Muscle layer of colon (tissue), 2 donors: ENCODE measurements around the gene PGF.

Experiments used
- H3K27ac ChIP-seq: one replicate; pipeline ENCODE4 v1.7.0; 2013; ENCODE audit warnings: low read depth, mild to moderate bottlenecking, low read length, moderate library complexity
- H3K27me3 ChIP-seq, 2 donors: one replicate each; pipeline ENCODE4 v1.7.0; 2013; ENCODE audit warnings: low read length in 2 of 2, mild to moderate bottlenecking in 2 of 2; ENCODE audit not compliant: insufficient read depth in 2 of 2, control insufficient read depth in 1 of 2
- H3K36me3 ChIP-seq: one replicate; pipeline ENCODE4 v1.7.0; 2013; ENCODE audit warnings: mild to moderate bottlenecking, low read length; ENCODE audit not compliant: insufficient read depth
- H3K4me1 ChIP-seq: one replicate; pipeline ENCODE4 v1.7.0; 2013; ENCODE audit warnings: mild to moderate bottlenecking, low read length; ENCODE audit not compliant: insufficient read depth
- H3K4me3 ChIP-seq, 2 donors: one replicate each; pipeline ENCODE4 v1.7.0; 2013; ENCODE audit warnings: low read length in 2 of 2, low read depth in 1 of 2, mild to moderate bottlenecking in 1 of 2, moderate library complexity in 1 of 2
- H3K9ac ChIP-seq: one replicate; pipeline ENCODE4 v1.7.0; 2013; ENCODE audit warnings: low read length
- H3K9me3 ChIP-seq: one replicate; pipeline ENCODE4 v1.7.0; 2013; ENCODE audit warnings: mild to moderate bottlenecking, low read length
- donor health status: abdominal sarcoma.
- donor health status: Adenocarcinoma of cecum.

PGF gene

DNA sequence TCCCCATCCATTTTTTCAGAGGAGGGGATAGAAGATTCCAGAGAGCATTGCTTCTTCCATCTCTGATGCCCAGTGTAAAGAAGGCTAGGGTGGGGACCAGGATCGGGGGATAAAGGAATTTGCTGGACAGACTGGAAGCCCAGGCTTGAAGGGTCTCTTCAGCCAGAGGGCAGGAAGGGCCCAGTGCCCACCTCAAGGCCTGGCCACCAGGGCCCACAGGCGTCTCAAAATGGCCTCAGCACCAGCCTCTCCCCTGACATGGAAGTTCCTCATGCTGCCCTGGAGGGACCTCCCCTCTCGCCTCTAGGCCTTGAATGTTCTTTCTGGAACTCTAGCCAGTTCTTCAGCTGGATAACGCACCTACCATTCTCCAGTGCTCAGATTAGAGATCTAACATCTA lies 35.1 kb downstream of the PGF start:
- H3K9me3 ChIP-seq: no peaks in the 10 kb centered on the region
- H3K4me1 ChIP-seq: peaks cover 19% of the 10 kb centered on the region
- H3K27me3 ChIP-seq: no peaks in the 10 kb centered on the region
- no peak overlapping the region for H3K27ac ChIP-seq
- H3K9ac ChIP-seq: no peak overlapping the region
- no peaks in the 10 kb centered on the region for H3K36me3 ChIP-seq
- no peak overlapping the region for H3K4me3 ChIP-seq

- Histone ChIP-seq H3K9ac (no peak overlapping the region), H3K9me3 (no peaks in the 10 kb centered on the region), H3K27ac (no peak overlapping the region), H3K4me3 (no peak overlapping the region), H3K27me3 (no peaks in the 10 kb centered on the region), H3K4me1 (peaks cover 19% of the 10 kb centered on the region), H3K36me3 (no peaks in the 10 kb centered on the region)
Measured at GRCh38 chr14:74919421-74920165, 35.8 kb downstream of the PGF start.

- no peak overlapping the region for H3K9ac ChIP-seq
- no peaks in the 10 kb centered on the region for H3K9me3 ChIP-seq
- H3K4me1 ChIP-seq: peaks cover 19% of the 10 kb centered on the region
- H3K27ac ChIP-seq: no peak overlapping the region
- H3K27me3 ChIP-seq: no peaks in the 10 kb centered on the region
- H3K36me3 ChIP-seq: no peaks in the 10 kb centered on the region
- no peak overlapping the region for H3K4me3 ChIP-seq
Measured at GRCh38 chr14:74918380-74918779, 37.0 kb downstream of the PGF start.

- Histone ChIP-seq H3K9ac (no peak overlapping the region), H3K27ac (no peak overlapping the region)
Measured at GRCh38 chr14:74917646-74918081, 37.7 kb downstream of the PGF start.

GRCh38 chr14:74917178-74917543 lies 38.2 kb downstream of the PGF start:
- no peak overlapping the region for H3K9ac ChIP-seq
- H3K27ac ChIP-seq: no peak overlapping the region
- H3K9me3 ChIP-seq: no peaks in the 10 kb centered on the region
- H3K4me3 ChIP-seq: no peak overlapping the region
- peaks cover 19% of the 10 kb centered on the region for H3K4me1 ChIP-seq
- H3K27me3 ChIP-seq: no peaks in the 10 kb centered on the region
- no peaks in the 10 kb centered on the region for H3K36me3 ChIP-seq

More at GRCh38 chr14:74917646-74918081, 37.7 kb downstream of the PGF start:
- H3K27me3 ChIP-seq: no peaks in the 10 kb centered on the region
- no peak overlapping the region for H3K4me3 ChIP-seq
- H3K4me1 ChIP-seq: peaks cover 19% of the 10 kb centered on the region
- no peaks in the 10 kb centered on the region for H3K36me3 ChIP-seq
- H3K9me3 ChIP-seq: no peaks in the 10 kb centered on the region

- peaks cover 19% of the 10 kb centered on the region for H3K4me1 ChIP-seq
- H3K9ac ChIP-seq: no peak overlapping the region
- H3K27ac ChIP-seq: no peak overlapping the region
- no peaks in the 10 kb centered on the region for H3K9me3 ChIP-seq
- no peaks in the 10 kb centered on the region for H3K36me3 ChIP-seq
- H3K4me3 ChIP-seq: no peak overlapping the region
- no peaks in the 10 kb centered on the region for H3K27me3 ChIP-seq
Measured at GRCh38 chr14:74915826-74916225, 39.6 kb downstream of the PGF start.

DNA sequence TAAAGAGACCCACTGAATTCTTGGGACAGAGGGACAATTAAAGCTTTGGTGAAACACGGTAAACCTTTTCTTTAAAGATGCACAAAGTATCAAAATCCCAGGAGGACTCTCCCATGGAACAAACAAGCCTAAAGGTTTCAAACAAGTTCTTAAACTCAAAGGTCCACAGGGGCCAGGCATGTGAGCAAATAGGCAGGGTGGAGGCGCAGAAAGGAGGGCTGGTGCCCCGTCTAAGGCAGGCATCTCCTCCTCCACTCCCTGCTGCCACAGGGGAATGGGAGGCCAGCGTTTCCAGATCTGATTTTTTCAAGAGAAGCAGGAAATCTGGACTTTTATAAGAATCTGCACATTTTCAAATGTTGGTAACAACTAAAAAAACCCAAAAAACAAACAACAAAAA lies 40.0 kb downstream of the PGF start:
- Histone ChIP-seq H3K4me3 (no peak overlapping the region), H3K27ac (no peak overlapping the region), H3K27me3 (no peaks in the 10 kb centered on the region), H3K36me3 (no peaks in the 10 kb centered on the region), H3K9ac (no peak overlapping the region), H3K4me1 (peaks cover 19% of the 10 kb centered on the region), H3K9me3 (no peaks in the 10 kb centered on the region)

DNA sequence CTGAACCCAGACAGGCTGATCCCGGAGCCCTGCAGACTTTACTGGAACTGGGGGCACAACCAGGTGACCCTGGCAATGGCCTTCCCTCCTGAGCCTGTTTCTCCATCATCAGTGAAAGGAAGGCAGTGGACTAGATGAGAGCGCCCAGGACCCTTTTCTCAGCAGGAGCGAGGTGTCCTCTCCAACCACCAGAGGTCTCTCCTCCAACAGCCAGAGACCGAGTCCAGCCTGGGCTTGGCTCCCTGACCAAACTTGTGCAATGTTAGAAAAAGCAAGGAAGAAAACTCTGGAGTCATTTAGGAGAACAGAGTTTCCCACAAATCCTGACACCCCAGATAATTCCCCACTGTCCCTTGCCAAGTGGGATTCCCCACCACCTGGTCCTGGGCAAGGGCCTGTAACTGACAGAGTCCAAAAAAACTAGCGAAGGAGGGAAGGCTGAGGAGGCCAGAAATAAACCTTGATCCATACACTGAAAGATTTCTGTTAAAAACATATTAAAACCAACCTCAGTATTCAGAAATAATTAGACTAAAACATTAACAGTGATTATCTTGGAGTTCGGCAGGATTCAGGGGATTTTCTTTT lies 41.3 kb downstream of the PGF start:
- H3K9ac ChIP-seq: no peak overlapping the region
- H3K27ac ChIP-seq: no peak overlapping the region
- peaks cover 19% of the 10 kb centered on the region for H3K4me1 ChIP-seq
- H3K36me3 ChIP-seq: no peaks in the 10 kb centered on the region
- no peaks in the 10 kb centered on the region for H3K27me3 ChIP-seq
- H3K4me3 ChIP-seq: no peak overlapping the region
- H3K9me3 ChIP-seq: no peaks in the 10 kb centered on the region

GRCh38 chr14:74913393-74913910 lies 41.9 kb downstream of the PGF start:
- Histone ChIP-seq H3K9ac (no peak overlapping the region), H3K27me3 (no peaks in the 10 kb centered on the region), H3K4me1 (peaks cover 17% of the 10 kb centered on the region), H3K4me3 (no peak overlapping the region), H3K27ac (no peak overlapping the region), H3K36me3 (no peaks in the 10 kb centered on the region), H3K9me3 (no peaks in the 10 kb centered on the region)

- Histone ChIP-seq H3K9me3 (no peaks in the 10 kb centered on the region), H3K4me3 (no peak overlapping the region), H3K27ac (no peak overlapping the region), H3K4me1 (peaks cover 17% of the 10 kb centered on the region), H3K27me3 (no peaks in the 10 kb centered on the region), H3K36me3 (no peaks in the 10 kb centered on the region), H3K9ac (no peak overlapping the region)
Measured at GRCh38 chr14:74912801-74913200, 42.6 kb downstream of the PGF start.

- no peak overlapping the region for H3K9ac ChIP-seq
- H3K9me3 ChIP-seq: no peaks in the 10 kb centered on the region
- no peak overlapping the region for H3K4me3 ChIP-seq
- no peaks in the 10 kb centered on the region for H3K36me3 ChIP-seq
- H3K27me3 ChIP-seq: no peaks in the 10 kb centered on the region
- peaks cover 18% of the 10 kb centered on the region for H3K4me1 ChIP-seq
- no peak overlapping the region for H3K27ac ChIP-seq
Measured at GRCh38 chr14:74912111-74912510, 43.3 kb downstream of the PGF start.

DNA sequence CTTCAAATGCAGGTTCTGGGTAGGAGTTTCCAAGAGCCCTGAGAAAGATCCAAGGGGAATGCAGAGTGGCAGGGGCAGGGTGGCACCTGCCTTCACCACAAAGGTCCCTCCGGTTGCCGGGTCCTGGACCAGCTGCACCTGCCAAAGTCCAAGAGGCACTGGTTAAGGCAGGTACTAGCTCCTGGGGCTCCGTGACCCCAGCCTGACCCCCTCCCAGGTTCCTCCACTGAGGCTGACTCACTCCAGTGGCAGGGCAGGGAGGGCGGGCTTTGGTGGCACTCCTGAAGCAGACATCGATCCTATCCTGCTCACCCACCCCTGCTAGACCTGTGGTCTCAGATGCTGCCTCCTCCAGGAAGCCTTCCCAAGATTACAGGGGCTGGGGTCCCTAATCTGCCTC lies 43.7 kb downstream of the PGF start:
- Histone ChIP-seq H3K9me3 (no peaks in the 10 kb centered on the region), H3K36me3 (no peaks in the 10 kb centered on the region), H3K9ac (no peak overlapping the region), H3K4me1 (peaks cover 14% of the 10 kb centered on the region), H3K27ac (no peak overlapping the region), H3K4me3 (no peak overlapping the region), H3K27me3 (no peaks in the 10 kb centered on the region)
